HG02981 (cell line): ENCODE data around the gene HIC1.

Source experiments
- ATAC-seq: cut with Tn5 transposase; IDR thresholded peaks from one replicate; pipeline ENCODE4 v1.9.1; 2021; ENCODE audit warnings: mild to moderate bottlenecking, moderate library complexity; ENCODE audit not compliant: unreplicated experiment

Gene HIC1

DNA sequence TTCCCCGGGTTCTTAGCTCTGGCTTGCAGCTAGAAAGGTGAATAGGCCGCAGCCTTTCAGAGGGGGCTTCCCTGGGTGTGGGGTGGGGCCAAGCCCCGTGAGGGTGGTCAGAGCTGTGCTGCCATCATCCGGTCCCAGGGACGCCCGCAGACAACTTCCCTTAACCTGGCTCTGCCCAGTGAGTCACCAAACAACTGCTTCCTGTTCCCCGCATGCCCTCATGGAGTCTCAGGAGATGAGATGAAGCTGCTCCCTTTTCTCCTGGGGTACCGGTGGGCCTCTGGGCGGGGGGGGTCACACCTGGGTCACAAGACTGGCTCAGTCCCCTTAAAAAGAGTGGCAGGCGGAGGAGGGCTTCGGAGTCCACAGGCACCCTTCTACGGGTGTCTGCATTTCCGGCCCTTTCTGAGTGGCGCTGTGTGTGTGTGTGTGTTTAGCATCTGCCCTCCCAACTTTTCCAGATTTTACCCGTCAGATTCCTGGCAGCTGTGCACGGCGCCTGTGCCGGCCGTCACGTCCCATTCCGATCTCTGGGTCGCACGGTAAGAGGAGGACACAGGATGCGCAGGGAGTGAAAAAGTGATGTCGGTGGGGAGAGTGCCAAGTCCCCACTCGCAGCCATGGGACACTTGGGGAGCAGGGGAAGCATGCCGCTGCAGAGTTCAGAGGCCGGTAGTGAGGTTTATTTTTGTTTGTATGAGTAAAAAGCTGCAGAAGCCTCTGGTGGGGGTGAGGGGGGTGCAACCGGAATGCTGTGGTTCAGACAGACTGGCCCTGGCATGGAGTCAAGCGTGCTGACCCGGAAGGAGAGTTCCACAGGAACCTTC lies 16.8 kb downstream of the HIC1 start:
- no peak for ATAC-seq

DNA sequence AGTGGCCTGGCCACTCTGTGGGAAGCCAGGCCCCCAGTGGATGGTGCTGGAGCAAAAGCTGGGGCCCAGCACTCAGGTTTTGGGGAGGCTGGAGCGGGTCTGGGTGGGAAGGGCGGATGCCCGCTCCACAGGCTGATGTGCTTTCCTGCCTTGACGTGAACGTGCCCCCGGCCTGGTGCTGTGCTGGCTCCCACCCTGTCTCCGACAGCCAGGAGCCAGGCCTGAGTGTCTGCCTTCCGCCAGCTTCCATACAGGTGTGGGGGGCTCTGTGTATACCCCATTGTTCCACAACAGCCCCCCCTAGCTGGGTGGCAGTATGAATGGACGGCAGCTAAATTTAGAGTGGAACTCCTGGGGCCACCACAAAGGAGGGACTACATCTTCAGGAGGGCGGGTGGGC lies 20.0 kb downstream of the HIC1 start:
- ATAC-seq, result no peak

DNA sequence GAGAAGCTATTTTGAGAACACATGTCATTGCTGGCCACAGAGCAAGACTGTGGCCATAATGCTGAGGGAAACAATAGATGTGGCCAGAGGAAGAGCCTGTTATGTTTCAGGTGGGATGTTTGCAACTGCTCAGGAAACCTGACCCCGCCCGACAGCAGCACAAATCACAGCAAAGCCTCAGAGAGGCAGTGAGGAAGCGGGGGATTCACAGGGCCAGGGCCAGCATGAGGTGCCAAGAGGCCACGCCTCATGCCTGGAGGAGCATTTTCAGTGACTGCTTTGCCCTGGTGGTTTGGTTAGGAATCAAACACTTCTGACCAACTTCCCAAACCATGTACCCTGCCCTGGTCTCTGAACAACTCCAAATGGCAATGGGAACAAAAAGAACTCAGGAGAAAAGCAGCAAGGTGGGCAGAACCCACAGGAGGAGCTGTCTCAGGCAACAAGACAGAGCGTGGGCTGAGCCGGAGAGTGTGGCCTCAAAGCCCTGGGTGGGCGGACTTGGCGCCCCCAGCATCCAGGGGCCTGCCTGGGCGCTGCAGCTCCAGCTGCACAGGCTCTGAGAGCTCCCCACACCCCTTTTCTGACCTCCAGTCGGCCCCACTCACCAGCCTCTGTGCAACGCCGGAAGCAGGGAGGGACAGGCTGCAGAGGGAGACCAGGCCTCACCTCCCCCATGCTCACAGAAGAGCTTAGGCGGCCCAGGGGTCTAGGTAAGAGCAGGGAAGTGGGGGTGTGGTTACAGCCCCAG lies 20.6 kb downstream of the HIC1 start:
- no peak for ATAC-seq

- no peak for ATAC-seq
These were observed 21.4 kb downstream of the HIC1 start for GRCh38 chr17:2076087-2076984.

- no peak for ATAC-seq
These were observed 22.1 kb downstream of the HIC1 start for GRCh38 chr17:2077040-2077439.

DNA sequence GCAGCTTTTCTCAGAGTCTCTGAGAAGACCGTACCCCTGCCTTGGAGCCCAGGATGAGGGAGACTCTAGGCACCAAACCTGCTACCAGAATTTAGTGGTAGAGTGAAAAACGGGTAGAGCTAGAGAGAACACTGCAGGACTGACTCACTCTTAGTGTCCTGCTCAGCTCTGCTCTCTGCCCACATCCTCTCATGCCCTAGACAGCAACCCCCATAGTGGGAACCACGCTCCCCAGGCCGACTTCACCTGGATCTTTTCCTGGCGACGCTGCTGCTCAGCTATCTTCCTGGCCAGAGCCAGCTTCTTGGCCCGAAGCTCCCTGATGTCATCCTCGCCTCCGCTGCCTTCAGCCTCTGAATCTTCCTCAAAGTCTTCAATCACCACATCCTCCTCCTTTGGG lies 26.7 kb downstream of the HIC1 start:
- ATAC-seq, result no peak

- no peak for ATAC-seq
These were observed 27.3 kb downstream of the HIC1 start for GRCh38 chr17:2082003-2082781.

DNA sequence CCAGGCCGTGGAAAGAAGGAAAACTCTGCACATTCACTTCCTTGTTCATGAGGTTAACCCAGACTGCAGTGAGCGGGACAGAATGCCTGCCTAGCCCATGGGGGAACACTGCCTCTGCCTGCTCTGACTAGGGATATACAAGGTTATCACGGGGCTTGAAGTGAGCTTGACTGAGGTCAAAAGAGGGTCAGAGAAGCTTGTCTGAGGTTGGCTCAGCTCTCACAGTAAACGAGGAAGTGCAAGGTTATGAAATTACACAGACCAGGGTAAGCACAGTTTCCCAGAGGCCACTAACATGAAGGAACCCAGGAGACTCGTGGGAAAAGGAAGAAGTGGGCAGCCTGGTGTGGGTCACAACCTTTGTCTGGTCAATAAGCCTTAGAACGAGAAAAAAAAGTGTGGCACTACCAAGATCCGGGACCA lies 28.7 kb downstream of the HIC1 start:
- no peak for ATAC-seq

GRCh38 chr17:2084036-2084765 lies 29.3 kb downstream of the HIC1 start:
- no peak for ATAC-seq

GRCh38 chr17:2084766-2085647 lies 30.1 kb downstream of the HIC1 start:
- ATAC-seq, result no peak

- no peak for ATAC-seq
These were observed 30.7 kb downstream of the HIC1 start for GRCh38 chr17:2085648-2085949.

DNA sequence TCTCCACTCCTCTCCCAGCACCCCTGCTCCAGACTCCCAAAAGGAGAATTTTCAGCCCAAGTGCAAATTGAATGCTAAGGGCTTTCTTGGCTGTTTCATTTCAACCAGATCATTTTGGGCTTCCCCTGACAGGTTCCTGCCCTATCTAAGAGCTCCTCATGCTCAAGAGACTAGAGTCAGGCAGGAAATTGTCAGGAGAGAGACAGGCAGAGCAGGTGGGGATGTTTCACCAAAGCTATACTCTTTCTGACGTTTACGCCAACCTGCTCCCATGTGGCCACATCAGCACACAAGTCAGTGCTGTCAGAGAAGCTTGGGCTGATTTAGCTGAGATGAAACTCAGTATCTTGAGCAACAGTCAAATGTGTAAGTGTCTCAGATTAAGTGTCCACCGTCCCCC lies 31.4 kb downstream of the HIC1 start:
- no peak for ATAC-seq

DNA sequence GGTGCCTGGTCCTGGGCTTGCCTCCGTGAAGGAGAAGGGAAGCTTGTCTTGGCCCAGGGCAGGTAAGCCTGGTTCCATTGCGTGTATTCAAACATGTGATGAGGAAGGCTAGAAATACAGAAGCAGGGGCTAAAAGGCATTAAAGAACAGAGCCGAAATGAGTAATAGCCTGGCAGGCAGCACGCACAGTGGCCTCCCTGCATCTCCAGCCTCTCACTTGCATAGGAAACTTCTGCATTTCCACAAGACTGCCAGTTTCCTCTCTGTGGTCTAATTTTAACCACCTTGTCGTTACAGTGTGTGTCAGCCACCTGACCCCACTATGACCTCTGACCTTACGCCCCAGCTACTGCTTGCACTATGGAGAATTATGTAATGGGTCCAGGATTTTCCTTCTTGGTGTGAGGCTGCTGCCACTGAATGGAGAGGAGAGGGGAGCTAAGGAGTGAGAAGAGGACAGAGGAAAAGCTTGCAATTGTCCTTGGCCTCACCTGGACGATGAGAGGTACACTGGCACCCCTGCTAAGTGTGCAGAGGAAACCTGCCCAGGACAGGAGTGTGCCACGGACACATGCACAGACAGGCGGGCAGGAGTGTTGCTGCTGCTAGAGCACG lies 32.8 kb downstream of the HIC1 start:
- ATAC-seq, result no peak

GRCh38 chr17:2089021-2089422 lies 34.1 kb downstream of the HIC1 start:
- peak; percentile 7 for ATAC-seq

DNA sequence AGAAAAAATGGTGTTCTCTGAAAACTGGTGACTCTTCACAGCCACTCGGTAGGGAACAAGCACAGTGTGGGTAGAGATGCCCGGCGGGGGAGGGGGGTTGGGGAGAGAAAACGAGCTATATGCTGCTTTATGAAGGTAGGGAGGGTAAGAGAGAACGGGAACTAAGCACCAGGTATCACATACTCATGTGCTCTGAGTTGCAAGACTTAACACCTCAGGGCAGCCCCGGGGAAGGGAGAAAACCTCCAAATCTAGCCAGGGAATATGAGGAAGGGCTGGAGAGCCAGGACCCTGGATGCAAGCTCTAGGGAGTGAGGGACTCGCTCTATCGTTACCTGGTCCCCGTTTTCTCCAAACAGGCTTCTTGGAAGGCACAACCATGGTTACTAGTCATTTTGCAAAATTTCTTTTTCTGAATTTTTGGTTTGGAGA lies 35.3 kb downstream of the HIC1 start:
- no peak for ATAC-seq

DNA sequence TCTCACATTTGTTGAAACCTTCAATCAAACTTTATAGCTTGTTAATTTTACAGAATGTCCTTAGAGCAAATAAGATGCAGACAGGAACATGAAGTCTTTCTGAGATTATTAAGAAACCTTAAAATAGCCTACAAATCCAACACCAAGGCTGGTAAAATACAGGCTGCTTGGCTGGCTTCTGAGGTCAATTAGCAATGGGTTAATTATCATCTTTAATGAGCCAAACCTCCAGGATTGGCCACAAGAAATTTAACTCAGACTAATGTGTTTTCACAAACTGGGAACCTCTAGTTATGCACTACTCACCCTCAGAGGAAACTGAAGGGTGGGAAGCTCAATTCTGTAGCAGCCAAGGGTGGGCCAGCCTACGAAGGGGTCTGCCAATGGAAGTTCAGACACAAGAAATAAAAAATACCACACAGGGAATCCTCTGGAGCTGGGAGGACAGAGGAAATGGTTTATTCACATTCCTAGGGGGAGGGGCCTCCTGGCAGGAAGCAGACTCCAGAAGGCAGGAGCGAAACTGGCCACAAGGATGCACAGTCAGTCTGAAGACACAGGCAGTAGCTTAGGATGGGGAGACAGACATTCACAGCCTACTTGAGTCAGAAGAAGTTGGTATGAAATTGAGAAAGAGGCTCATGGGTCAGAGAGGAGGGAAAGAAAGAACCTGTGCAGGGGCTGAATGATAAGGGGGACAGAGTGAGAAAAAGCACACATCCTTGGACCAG lies 36.1 kb downstream of the HIC1 start:
- no peak for ATAC-seq

- ATAC-seq, result no peak
These were observed 37.4 kb downstream of the HIC1 start for GRCh38 chr17:2092253-2092652.

- ATAC-seq, result no peak
These were observed 38.4 kb downstream of the HIC1 start for GRCh38 chr17:2093349-2093748.
